Peyer's patch (tissue), 4 donors: ENCODE measurements around the gene SLC1A2. TPM values are rescaled to one million over a fixed set of nuclear protein-coding genes. Genes with fewer than 3 reads are reported as not detected.

Experiments used
- DNase-seq, 3 donors: peaks; one replicate each; pipeline ENCODE4 v3.0.0-alpha.2; 2017 to 2019
- H3K27ac ChIP-seq, 4 donors: fragments of 200-600 bp; sonication (generic); one replicate each; pipeline ENCODE4 v1.5.1; 2016 to 2019
- H3K27me3 ChIP-seq, 2 donors: fragments of 200-600 bp; sonication (generic); one replicate each; pipeline ENCODE4 v1.5.1; 2019
- H3K36me3 ChIP-seq, 3 donors: fragments of 200-600 bp; sonication (generic); one replicate each; pipeline ENCODE4 v1.5.1; 2016 to 2019
- H3K4me1 ChIP-seq, 4 donors: fragments of 200-600 bp; sonication (generic); one replicate each; pipeline ENCODE4 v1.5.1; 2016 to 2019
- H3K4me3 ChIP-seq, 4 donors: fragments of 200-600 bp; sonication (generic); 1 replicate in 3 of 4; 2 replicates in 1 of 4; pipeline ENCODE4 v1.5.1; 2016 to 2019; ENCODE audit warnings: mild to moderate bottlenecking in 1 of 4
- H3K9me3 ChIP-seq, 4 donors: fragments of 200-600 bp; sonication (generic); one replicate each; pipeline ENCODE4 v1.5.1; 2016 to 2019; ENCODE audit warnings: mild to moderate bottlenecking in 1 of 4
- CTCF ChIP-seq, 6 experiments: fragments of 450-650 bp in 4 of 6; fragments of 200-600 bp in 2 of 6; sonication (generic) in 1 of 6; IDR thresholded peaks; one replicate each; pipeline ENCODE4 v1.5.1; 2017 to 2019; ENCODE audit warnings: antibody characterized with exemption in 6 of 6, mild to moderate bottlenecking in 3 of 6, moderate library complexity in 1 of 6
- POLR2A ChIP-seq, 2 donors: fragments of 450-650 bp; IDR thresholded peaks; one replicate each; pipeline ENCODE4 v1.5.1; 2017; ENCODE audit warnings: antibody characterized with exemption in 2 of 2, mild to moderate bottlenecking in 2 of 2, moderate library complexity in 2 of 2
- total RNA-seq, 4 donors: library from RNA; depleted of rRNA; stranded (reverse); fragments of >200 nt; gene quantifications; one replicate each; pipeline ENCODE4 v1.1.0, GENCODE V29; 2016

SLC1A2 gene
- total RNA-seq, 4 donors from 2014 or later: 0.38 to 1.1 TPM; not detected in 2

DNA sequence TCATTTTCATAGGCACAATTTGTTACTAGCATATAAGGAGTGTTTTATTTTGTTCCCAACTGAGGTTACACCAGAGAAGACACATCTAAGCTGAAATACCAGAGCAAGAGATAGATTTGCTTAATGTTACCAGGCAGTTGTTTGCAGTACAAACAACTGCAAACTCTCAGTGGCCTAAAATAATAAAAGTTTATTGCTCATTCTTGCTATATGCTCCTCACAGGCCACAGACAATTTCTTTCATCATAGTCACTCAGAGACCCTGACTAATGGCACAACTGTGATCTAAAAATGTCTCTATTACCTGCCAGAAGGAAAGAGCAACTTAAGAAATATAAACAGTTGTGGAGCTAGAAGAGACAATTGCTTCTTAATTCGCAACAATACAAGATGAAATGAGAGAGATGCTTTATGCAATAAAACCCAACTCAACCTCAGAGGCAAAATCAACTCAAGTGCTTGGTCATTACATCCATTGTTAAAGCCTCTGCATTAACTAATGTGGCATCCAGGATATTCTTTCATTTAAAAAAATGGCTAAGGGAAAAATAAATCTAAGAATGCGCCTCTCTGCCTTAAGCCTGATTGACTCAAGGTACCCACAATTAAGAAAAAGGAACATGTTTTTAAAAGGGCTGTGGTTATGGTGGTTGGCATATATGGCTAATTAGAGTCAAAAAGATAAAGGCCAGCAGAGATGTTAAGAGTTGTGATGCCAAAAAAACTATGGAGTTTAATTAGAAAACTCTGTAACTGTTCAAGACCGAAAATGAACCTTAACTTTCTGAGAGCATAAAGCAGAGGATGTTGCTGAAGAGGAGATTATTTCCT lies 176.7 kb downstream of the SLC1A2 start:
- H3K4me3 ChIP-seq: no peak overlapping the region
- DNase-seq: no peak
- H3K36me3 ChIP-seq: no peaks in the 10 kb centered on the region
- no peak for TF ChIP-seq POLR2A (IDR thresholded peaks at IDR 0.05)
- no peak for TF ChIP-seq CTCF (IDR thresholded peaks at IDR 0.05)
- H3K27ac ChIP-seq: no peak overlapping the region
- no peaks in the 10 kb centered on the region for H3K4me1 ChIP-seq
- H3K9me3 ChIP-seq: no peaks in the 10 kb centered on the region
- H3K27me3 ChIP-seq: no peaks in the 10 kb centered on the region

GRCh38 chr11:35241531-35241930 lies 177.8 kb downstream of the SLC1A2 start:
- H3K36me3 ChIP-seq: no peaks in the 10 kb centered on the region
- no peak overlapping the region for H3K27ac ChIP-seq
- no peak for DNase-seq
- TF ChIP-seq POLR2A (IDR thresholded peaks at IDR 0.05): no peak
- TF ChIP-seq CTCF (IDR thresholded peaks at IDR 0.05): no peak
- H3K4me3 ChIP-seq: no peak overlapping the region
- no peaks in the 10 kb centered on the region for H3K4me1 ChIP-seq
- no peaks in the 10 kb centered on the region for H3K9me3 ChIP-seq
- H3K27me3 ChIP-seq: no peaks in the 10 kb centered on the region

DNA sequence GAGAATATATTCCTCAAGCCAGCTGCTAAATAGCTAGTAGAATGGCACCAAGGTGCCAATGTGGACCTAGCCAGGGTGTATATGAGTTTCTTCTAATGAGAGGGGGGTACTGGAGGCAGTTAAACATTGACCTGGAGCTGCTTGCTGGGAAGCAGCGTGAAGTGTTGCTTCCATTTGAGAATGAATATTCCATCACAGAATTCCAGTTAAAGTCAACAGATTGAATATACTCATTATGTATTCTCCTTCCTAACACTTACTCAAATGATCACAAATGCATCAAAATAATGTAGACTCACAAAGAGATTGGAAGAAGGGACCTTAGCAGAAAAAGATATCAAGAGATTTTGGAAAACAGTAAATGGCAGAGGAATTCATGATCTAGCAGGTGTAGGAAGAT lies 178.3 kb downstream of the SLC1A2 start:
- Histone ChIP-seq H3K4me3 (no peak overlapping the region), H3K36me3 (no peaks in the 10 kb centered on the region), H3K9me3 (no peaks in the 10 kb centered on the region), H3K27ac (no peak overlapping the region), H3K27me3 (no peaks in the 10 kb centered on the region), H3K4me1 (no peaks in the 10 kb centered on the region)
- DNase-seq: no peak
- TF ChIP-seq CTCF (IDR thresholded peaks at IDR 0.05) (no peak), POLR2A (IDR thresholded peaks at IDR 0.05) (no peak)

GRCh38 chr11:35239471-35240075 lies 179.8 kb downstream of the SLC1A2 start:
- no peaks in the 10 kb centered on the region for H3K36me3 ChIP-seq
- no peaks in the 10 kb centered on the region for H3K4me1 ChIP-seq
- no peak for DNase-seq
- TF ChIP-seq POLR2A (IDR thresholded peaks at IDR 0.05): no peak
- TF ChIP-seq CTCF (IDR thresholded peaks at IDR 0.05): no peak
- H3K4me3 ChIP-seq: no peak overlapping the region
- no peaks in the 10 kb centered on the region for H3K27me3 ChIP-seq
- H3K9me3 ChIP-seq: no peaks in the 10 kb centered on the region
- H3K27ac ChIP-seq: no peak overlapping the region

- no peak overlapping the region for H3K27ac ChIP-seq
- no peaks in the 10 kb centered on the region for H3K4me1 ChIP-seq
- DNase-seq: no peak
- no peak for TF ChIP-seq CTCF (IDR thresholded peaks at IDR 0.05)
- no peak for TF ChIP-seq POLR2A (IDR thresholded peaks at IDR 0.05)
- no peaks in the 10 kb centered on the region for H3K36me3 ChIP-seq
- H3K27me3 ChIP-seq: no peaks in the 10 kb centered on the region
- H3K9me3 ChIP-seq: no peaks in the 10 kb centered on the region
- no peak overlapping the region for H3K4me3 ChIP-seq
Measured at GRCh38 chr11:35238882-35239281, 180.5 kb downstream of the SLC1A2 start.
